GM21737 (cell line): ENCODE measurements around the gene DISP3.
"Not testable (repeated sequence)": the region's sequence is repeated elsewhere in the genome, so short reads cannot be mapped to it uniquely, and the experiment has no call there.

ENCODE experiments used
- ATAC-seq: cut with Tn5 transposase; IDR thresholded peaks from one replicate; pipeline ENCODE4 v1.9.1; 2021; ENCODE audit warnings: mild to moderate bottlenecking, moderate library complexity; ENCODE audit not compliant: unreplicated experiment

DISP3 gene

GRCh38 chr1:11571906-11572616 is 93.1 kb downstream of the DISP3 start:
- no peak for ATAC-seq

- no peak for ATAC-seq
Observed at GRCh38 chr1:11573116-11573692, 94.2 kb downstream of the DISP3 start.

GRCh38 chr1:11575553-11575952 is 96.6 kb downstream of the DISP3 start:
- ATAC-seq: no peak

DNA sequence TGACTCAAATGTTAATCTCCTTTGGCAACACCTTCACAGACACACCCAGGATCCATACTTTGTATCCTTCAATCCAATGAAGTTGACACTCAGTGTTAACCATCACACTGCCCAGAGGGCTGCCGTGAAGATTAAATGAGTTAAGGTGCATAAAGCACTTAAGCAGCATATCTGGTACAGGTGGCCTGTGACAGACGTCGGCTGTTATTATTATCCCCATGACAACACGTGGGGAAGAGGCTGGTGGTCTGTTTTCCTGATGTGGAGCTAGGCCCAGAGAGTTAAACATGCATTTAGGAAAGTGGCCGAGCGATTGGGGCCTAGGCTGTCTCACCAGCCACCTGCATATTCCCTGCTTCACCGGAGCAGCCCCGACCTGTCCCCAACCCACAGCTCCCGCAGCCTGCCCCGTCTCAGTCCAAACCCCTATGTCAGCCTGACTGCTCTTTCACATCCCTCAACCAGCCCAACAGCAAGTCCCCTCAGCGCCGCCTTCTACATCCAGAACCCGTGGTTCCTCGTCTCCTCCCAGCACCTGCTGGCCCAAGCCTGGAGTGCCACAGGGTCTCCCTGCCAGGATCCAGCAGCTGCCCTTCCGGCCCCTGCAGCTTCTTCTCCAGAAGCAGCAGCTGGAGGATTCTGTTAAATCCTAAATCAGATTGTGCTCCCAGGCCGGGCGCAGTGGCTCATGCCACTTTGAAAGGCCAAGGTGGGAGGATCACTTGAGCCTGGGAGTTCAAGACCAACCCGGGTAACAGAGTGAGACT is 97.3 kb downstream of the DISP3 start:
- ATAC-seq: no peak

DNA sequence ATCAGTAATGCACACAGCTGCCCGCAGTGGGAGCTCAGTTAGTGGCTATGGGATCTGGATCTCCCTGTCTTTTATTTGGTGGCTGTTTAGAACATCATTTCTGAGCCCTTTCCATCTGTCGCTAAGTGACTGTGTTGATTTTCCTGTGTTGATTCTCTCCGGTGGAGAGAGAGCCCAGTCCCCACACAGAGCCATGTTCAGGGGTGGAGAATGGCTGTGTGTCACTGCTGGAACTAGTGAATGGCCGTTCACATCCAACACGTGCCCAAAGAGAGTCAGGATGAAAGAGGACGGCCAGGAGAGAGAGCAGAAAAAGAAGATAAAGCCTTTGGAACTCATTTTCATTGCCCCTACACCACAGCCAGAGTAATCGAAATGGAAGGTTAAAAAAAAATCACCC is 99.0 kb downstream of the DISP3 start:
- no peak for ATAC-seq

GRCh38 chr1:11579506-11579905 is 100.6 kb downstream of the DISP3 start:
- ATAC-seq: no peak

DNA sequence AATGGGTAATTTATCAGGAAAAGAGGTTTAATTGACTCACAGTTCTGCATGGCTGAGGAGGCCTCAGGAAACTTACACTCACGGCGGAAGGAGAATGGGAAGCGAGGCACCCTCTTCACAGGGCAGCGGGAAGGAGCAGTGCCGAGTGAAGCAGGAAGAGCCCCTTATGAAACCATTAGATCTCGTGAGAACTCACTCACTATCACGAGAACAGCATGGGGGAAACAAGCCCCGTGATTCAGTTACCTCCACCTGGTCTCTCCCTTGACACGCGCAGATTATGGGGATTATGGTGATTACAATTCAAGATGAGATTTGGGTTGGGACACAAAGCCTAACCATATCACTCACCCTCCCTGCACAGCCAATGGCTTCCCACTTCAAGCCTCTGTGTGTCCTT is 101.1 kb downstream of the DISP3 start:
- ATAC-seq: not testable (repeated sequence)

- ATAC-seq: no peak
Observed at GRCh38 chr1:11581445-11581991, 102.6 kb downstream of the DISP3 start.

GRCh38 chr1:11585389-11585788 is 106.4 kb downstream of the DISP3 start:
- no peak for ATAC-seq
